GM19043 (cell line): ENCODE data around the gene CMYA5.

Source experiments
- ATAC-seq: cut with Tn5 transposase; IDR thresholded peaks from one replicate; pipeline ENCODE4 v1.9.1; 2021; ENCODE audit warnings: low read depth; ENCODE audit not compliant: unreplicated experiment

The CMYA5 gene

GRCh38 chr5:79792463-79792862, 102.8 kb downstream of the CMYA5 start:
- no peak for ATAC-seq

DNA sequence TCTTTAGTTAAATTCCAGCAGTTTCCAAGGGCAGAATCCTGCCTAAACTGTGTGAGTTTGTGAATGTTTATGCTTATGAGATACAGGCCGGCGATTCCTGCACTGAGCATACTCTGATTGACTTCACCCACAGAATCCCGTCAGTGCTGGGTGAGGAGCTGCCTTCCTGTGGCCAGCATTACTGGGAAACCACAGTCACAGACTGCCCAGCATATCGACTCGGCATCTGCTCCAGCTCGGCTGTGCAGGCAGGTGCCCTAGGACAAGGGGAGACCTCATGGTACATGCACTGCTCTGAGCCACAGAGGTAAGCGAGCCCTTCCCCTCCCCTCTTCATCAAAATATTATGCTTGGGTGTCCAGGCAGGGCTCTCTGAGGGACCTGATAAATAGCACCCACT, 103.7 kb downstream of the CMYA5 start:
- ATAC-seq = no peak

DNA sequence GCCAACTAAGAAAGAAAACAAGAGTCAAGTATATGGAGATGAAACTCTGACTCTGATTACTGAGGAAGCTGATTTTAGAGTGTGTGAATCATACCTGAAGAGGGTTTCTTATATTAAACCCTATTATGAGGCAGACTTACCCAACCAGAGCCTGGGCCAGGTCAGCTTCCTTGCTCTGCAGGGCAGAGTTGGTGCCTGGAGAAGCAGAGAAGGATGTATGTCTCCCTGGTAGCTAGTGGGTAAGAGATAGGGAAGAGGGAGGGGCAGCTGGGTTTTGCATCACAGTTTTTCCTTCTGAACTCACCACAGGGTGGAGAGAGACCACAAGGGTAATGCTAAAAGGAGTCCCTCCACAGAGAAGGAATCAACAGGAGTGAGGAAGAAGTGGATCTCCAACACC, 104.1 kb downstream of the CMYA5 start:
- ATAC-seq = no peak

DNA sequence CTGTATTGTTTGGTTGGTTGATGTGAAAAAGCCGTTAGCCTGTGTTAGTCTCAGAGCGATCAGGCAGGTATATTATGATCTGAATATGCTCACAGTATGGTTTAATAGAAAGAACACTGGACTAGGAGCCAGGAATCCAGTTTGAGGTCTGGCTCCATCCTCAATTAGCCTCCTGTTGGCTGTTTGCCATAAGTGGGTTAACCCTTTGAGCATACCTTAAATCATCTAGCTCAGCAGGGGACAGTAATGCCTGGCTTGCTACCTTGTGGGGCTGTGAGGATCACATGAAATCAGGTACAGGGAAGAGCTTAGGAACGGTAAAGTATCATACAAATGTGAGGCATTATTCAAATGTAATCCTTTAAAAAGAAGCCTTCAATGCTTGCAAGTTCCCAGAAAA, 104.7 kb downstream of the CMYA5 start:
- ATAC-seq = no peak

DNA sequence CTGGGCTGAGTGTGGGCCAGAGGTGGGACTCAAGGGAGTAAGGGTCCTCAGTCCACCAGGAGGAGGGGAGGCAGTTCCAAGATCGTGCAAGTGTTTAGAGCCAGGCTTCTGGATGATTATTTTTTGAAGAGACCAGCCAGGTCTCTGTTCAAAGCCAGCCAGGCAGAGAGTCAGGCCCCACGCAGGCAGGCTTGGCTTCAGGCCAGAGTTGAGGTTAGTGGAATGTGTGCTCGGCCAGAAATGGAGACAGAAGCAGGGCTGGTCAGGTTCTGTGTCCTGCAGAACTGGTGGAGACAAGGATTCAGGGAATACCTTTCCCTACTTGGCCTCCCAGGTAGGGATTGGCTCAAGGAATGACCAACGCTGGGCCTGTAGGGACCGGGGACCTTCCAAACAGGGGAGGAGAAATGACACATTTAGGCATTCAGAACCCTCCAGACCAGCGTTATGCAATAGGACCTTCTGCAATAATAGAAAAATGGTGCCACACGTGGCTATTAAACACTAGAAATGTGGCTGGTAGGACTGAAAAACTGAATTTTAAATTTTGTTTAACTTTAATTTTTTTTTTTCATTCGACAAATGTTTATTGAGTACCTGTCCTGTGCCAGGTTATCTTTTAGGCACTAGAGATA, 106.2 kb downstream of the CMYA5 start:
- ATAC-seq = no peak

DNA sequence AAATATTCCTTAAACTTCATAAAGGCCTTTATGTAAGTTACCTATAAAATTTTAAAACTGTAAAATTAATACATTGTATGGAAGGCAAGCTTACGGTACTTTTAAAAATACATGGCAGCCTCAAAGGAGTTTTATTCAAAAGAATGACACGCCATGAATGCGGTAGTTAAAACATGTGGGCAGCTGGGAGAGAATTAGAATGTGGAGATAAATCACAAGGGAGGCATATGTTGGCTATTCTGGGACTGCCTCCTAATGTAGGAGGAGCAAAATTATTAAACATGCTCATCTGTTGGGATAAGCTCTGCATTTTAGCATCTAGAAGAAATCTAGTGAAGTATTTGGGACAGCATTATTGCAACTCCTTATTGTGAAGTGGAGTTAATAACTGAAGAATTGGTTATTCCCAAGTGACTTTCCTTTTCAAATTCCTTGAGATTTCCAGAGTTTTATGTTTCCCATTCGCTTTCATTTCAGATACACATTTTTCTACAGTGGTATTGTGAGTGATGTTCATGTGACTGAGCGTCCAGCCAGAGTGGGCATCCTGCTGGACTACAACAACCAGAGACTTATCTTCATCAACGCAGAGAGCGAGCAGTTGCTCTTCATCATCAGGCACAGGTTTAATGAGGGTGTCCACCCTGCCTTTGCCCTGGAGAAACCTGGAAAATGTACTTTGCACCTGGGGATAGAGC, 109.4 kb downstream of the CMYA5 start:
- no peak for ATAC-seq

GRCh38 chr5:79800979-79801827, 111.6 kb downstream of the CMYA5 start:
- no peak for ATAC-seq

GRCh38 chr5:79802406-79802805, 112.8 kb downstream of the CMYA5 start:
- no peak for ATAC-seq

GRCh38 chr5:79803007-79803406, 113.4 kb downstream of the CMYA5 start:
- no peak for ATAC-seq

GRCh38 chr5:79806741-79807140, 117.1 kb downstream of the CMYA5 start:
- no peak for ATAC-seq

DNA sequence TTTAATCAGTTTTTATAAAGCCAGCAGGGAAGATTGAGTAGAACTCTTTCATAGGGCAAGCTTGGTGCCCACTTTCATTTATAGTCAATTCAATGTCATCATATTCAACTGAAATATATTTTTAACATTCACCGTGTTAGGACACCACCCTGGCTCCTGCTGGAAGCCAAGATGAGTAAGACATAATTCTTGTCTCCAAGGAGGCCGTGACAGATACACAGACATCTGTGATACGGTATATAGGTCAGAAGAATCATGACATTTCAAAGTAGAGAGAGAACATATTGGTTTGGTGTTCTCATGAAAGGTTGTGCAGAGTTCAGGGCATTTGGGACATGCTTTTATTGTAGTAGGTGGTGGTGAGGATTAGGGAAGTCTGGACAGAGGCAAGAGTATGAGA, 120.1 kb downstream of the CMYA5 start:
- ATAC-seq = no peak

GRCh38 chr5:79811081-79811480, 121.4 kb downstream of the CMYA5 start:
- no peak for ATAC-seq

DNA sequence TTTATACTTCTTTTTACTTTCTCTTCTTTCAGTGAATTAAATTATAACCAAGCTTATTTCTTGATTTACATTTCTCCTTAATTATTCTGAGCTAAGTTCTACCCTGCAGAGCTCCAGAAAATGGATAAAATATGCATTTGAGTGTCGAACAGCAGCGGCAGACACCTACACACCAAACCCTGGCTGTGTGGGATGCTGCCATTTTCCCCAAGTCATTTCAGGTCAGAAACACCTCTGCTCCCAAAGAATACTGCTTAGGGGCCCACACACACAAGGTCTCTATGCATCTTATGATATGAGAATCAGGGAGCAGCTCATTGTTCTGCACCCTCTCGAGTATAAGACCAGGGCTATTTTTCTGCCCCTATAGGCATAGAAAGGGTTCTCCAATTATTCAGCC, 122.3 kb downstream of the CMYA5 start:
- ATAC-seq = no peak

DNA sequence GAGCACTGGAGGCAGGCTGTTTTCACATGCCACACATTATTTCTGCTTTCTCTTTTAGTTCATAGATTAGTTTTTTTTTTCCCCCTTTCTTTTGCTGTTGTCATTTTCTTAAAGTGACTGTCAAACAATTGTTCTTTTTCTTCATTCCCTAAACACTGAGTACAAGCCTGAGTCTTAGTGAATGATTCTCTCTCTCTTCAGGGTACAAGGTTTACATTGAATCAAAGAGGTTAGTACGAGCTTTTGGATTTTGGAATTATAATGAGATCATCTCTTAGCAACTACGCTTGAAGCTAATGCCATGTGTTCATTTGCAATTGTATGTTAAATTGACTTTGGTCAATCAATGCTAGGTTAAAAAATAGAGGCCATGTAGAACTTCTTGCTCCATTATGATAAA, 125.1 kb downstream of the CMYA5 start:
- ATAC-seq = no peak

DNA sequence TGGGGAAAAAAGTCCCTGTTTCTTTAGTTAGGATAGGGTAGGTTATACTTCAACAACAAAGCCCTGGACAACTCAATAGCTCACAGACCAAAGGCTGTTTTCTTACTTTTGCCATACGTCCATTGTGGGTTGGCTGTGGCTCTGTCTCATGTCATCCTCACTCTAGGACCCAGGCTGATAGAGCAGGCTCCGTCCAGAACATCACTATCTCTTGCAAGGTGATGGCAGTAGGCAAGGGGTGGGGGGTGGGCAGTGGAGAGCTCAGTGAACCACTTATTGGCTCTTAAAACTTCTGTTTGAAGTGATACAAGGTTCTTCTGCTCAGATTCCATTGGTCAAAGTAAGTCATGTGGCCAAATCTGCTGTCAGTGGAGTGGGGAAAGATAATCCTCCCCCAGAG, 126.4 kb downstream of the CMYA5 start:
- no peak for ATAC-seq

DNA sequence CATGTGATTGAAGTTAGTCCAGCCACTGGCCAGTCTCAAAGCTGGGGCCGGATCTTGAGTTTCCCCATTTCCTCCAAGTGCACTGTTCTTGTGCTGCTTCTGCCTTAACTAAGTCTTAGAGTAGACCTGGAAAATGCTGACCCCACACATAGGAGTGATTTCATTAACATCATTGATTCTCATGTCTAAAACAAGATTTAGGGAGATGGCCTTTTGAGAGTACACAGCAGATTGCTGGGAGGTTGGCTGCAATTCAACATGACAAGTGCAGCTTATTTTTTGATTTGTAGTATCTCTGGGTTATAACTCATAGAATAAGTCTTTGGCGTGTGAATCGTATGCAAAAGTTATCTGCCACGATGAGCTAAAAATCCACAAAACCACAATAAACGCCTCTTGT, 131.0 kb downstream of the CMYA5 start:
- ATAC-seq = no peak

DNA sequence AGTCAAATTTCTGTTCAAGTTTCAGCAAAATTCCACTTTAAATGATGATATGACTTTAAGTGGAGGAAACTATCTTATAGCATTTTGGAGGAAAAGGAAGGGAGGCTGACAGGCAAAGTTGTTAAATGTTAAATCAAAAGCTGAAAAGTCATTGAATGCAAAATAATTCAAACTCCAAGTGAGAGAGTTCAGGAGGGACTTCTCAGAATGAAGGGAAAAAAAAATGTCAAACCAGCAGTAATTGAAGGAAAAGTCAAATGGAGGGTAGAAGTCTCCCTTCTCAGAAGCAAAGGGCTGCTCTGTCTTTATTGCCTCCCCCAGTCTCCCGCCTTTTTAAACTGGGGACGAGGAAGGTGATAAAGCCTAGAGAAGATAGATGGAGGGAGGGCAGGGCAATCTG, 134.8 kb downstream of the CMYA5 start:
- no peak for ATAC-seq

- ATAC-seq = no peak
Measured at GRCh38 chr5:79825802-79826201, 136.2 kb downstream of the CMYA5 start.

DNA sequence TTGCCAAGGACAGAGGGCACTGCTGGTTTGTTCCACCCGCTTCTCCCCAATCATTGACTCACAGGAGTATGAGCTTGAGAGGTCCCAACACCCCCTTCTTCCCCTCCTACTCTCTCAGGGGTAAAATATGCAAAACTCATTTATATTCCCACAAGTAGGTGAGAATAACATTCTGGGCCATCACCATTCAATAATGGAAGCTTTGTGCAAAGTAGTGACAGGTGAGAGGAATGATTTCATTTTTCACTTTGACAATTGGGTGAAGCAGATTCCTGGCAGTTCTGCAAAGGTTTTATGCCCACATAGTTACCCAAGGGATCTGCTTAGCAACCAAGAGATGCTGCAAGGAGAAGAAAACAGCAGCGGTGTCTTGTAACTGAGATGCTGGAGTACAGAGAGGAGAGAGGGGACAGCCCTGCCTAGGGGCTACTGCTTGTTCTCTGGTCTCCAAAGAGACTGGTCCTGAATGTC, 137.6 kb downstream of the CMYA5 start:
- no peak for ATAC-seq

GRCh38 chr5:79829260-79829659, 139.6 kb downstream of the CMYA5 start:
- ATAC-seq = no peak
